ENCODE results near the gene FAM162B. TPM values are rescaled to one million over a fixed set of nuclear protein-coding genes. Genes with fewer than 3 reads are reported as not detected.
"Not testable (repeated sequence)": the region's sequence is repeated elsewhere in the genome, so short reads cannot be mapped to it uniquely, and the experiment has no call there.

The FAM162B gene
- total RNA-seq, 1 experiment from 2014 or later, result 2.1 TPM

DNA sequence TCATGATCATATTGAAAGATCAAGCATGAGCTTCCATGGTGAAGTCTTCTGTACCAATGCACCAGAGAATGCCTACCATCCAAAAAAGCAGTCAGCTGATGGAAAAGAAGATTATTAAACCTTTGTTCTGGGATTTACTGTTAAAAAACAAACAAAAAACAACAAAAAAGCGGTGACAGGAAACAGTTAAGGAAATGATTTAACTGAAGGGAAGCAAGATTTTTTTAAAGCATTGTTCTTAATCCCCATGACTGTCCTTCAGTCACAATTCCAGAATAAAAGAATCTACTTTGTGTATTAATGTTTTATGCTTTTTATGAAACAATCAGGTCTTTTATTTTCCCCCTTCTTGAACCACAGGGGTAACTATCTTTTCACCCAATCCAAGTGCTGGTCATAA, 23.9 kb downstream of the FAM162B start:
- H2AFZ ChIP-seq (ENCODE audit: low read length), result no peak overlapping the region
- no peak overlapping the region for H3K56ac ChIP-seq (ENCODE audit: insufficient read length, low read depth, low read length)
- no peak overlapping the region for H3K9ac ChIP-seq (ENCODE audit: extremely low read depth, insufficient read length, low read length)
- no peaks in the 10 kb centered on the region for H3K79me1 ChIP-seq (ENCODE audit: insufficient read depth, low read depth, low read length, poor library complexity, severe bottlenecking)
- H3T11ph ChIP-seq (ENCODE audit: low read length), result no peak overlapping the region
- no peak overlapping the region for H3K27ac ChIP-seq (ENCODE audit: insufficient read length, low read depth, low read length)
- no peak overlapping the region for H3K4ac ChIP-seq (ENCODE audit: low read depth, low read length)
- H3K18ac ChIP-seq (ENCODE audit: insufficient read length, low read depth, low read length), result no peak overlapping the region
- H2BK5ac ChIP-seq (ENCODE audit: insufficient read length, low read length), result no peak overlapping the region
- H2BK20ac ChIP-seq (ENCODE audit: low read depth, low read length, poor library complexity, severe bottlenecking), result no peak overlapping the region
- H3K27me3 ChIP-seq (ENCODE audit: insufficient read depth, low read length), result no peaks in the 10 kb centered on the region
- no CpG with 5 or more reads among the region's 1 CpG for WGBS (ENCODE audit: extremely low coverage, insufficient read length, low lambda C conversion rate)
- H3K23ac ChIP-seq (ENCODE audit: insufficient read length, low read depth, low read length), result no peak overlapping the region
- no peak overlapping the region for H2BK15ac ChIP-seq (ENCODE audit: low read depth, low read length)
- no peak overlapping the region for H4K8ac ChIP-seq (replicated peaks; ENCODE audit: insufficient read length, low read depth, low read length)
- no peak overlapping the region for H2BK12ac ChIP-seq (ENCODE audit: insufficient read length, low read depth, low read length)
- H4K20me1 ChIP-seq (ENCODE audit: control insufficient read depth, insufficient read depth, insufficient read length), result no peaks in the 10 kb centered on the region
- no peak overlapping the region for H2BK120ac ChIP-seq (ENCODE audit: low read depth, low read length, poor library complexity, severe bottlenecking)
- H3K4me2 ChIP-seq (ENCODE audit: insufficient read depth, insufficient read length, low read length), result no peak overlapping the region
- Mint-ChIP-seq H3K4me1 (peaks cover 0 to 5% of the 10 kb centered on the region in 2 experiments; a peak in 2 of 4 replicates), H3K36me3 (ENCODE audit: insufficient read depth in 1 of 3, low read depth in 3 of 3) (peaks cover 17 to 21% (median 17%) of the 10 kb centered on the region in 3 experiments; a peak in 6 of 7 replicates), H3K27me3 (ENCODE audit: low read depth) (peaks cover 4% of the 10 kb centered on the region; the same call in 1 of the 2 replicates), H3K27ac (no peak overlapping the region), H3K4me3 (no peak overlapping the region), H3K9me3 (peaks cover 17 to 21% of the 10 kb centered on the region in 2 experiments)
- no peak overlapping the region for H4K5ac ChIP-seq (ENCODE audit: insufficient read length, low read depth, low read length)
- no peak overlapping the region for H4K91ac ChIP-seq (ENCODE audit: insufficient read length, low read depth, low read length)
- H3K9me3 ChIP-seq (ENCODE audit: control insufficient read depth, low read depth, low read length), result no peaks in the 10 kb centered on the region
- H3K23me2 ChIP-seq (ENCODE audit: insufficient read length, low read depth, low read length, poor library complexity, severe bottlenecking), result no peaks in the 10 kb centered on the region
- no peak overlapping the region for H3K14ac ChIP-seq (ENCODE audit: insufficient read depth, low read length)
- H3K4me1 ChIP-seq (ENCODE audit: insufficient read depth, low read length), result no peaks in the 10 kb centered on the region
- DNase-seq, result no peak
- H2AK5ac ChIP-seq (ENCODE audit: insufficient read length, low read length), result no peak overlapping the region
- TF ChIP-seq CTCF (conservative IDR thresholded peaks at IDR 0.05), result no peak
- H3K79me2 ChIP-seq (ENCODE audit: insufficient read depth, low read length), result no peaks in the 10 kb centered on the region

- H3K36me3 Mint-ChIP-seq (ENCODE audit: insufficient read depth in 1 of 3, low read depth in 3 of 3), result peaks cover 21 to 31% (median 28%) of the 10 kb centered on the region in 3 experiments
These were observed 25.0 kb downstream of the FAM162B start for GRCh38 chr6:116740486-116740885.

More at GRCh38 chr6:116740486-116740885, 25.0 kb downstream of the FAM162B start:
- H3K79me1 ChIP-seq (ENCODE audit: insufficient read depth, low read depth, low read length, poor library complexity, severe bottlenecking); H3K79me2 ChIP-seq (ENCODE audit: insufficient read depth, low read length); H2BK5ac ChIP-seq (ENCODE audit: insufficient read length, low read length); H3T11ph ChIP-seq (ENCODE audit: low read length); H2AK5ac ChIP-seq (ENCODE audit: insufficient read length, low read length); H3K4me2 ChIP-seq (ENCODE audit: insufficient read depth, insufficient read length, low read length); H4K20me1 ChIP-seq (ENCODE audit: control insufficient read depth, insufficient read depth, insufficient read length); H3K4me1 ChIP-seq (ENCODE audit: insufficient read depth, low read length); H3K56ac ChIP-seq (ENCODE audit: insufficient read length, low read depth, low read length); H3K14ac ChIP-seq (ENCODE audit: insufficient read depth, low read length); H3K4ac ChIP-seq (ENCODE audit: low read depth, low read length); H4K5ac ChIP-seq (ENCODE audit: insufficient read length, low read depth, low read length); H3K18ac ChIP-seq (ENCODE audit: insufficient read length, low read depth, low read length); H4K91ac ChIP-seq (ENCODE audit: insufficient read length, low read depth, low read length); H3K4me3 Mint-ChIP-seq; DNase-seq; H3K23ac ChIP-seq (ENCODE audit: insufficient read length, low read depth, low read length); H3K4me1 Mint-ChIP-seq; H2AFZ ChIP-seq (ENCODE audit: low read length); H2BK20ac ChIP-seq (ENCODE audit: low read depth, low read length, poor library complexity, severe bottlenecking); H3K27me3 Mint-ChIP-seq (ENCODE audit: low read depth); H2BK15ac ChIP-seq (ENCODE audit: low read depth, low read length); H3K9ac ChIP-seq (ENCODE audit: extremely low read depth, insufficient read length, low read length); H2BK120ac ChIP-seq (ENCODE audit: low read depth, low read length, poor library complexity, severe bottlenecking); H4K8ac ChIP-seq (replicated peaks; ENCODE audit: insufficient read length, low read depth, low read length); H3K23me2 ChIP-seq (ENCODE audit: insufficient read length, low read depth, low read length, poor library complexity, severe bottlenecking); H3K27me3 ChIP-seq (ENCODE audit: insufficient read depth, low read length); H3K27ac ChIP-seq (ENCODE audit: insufficient read length, low read depth, low read length); H3K27ac Mint-ChIP-seq; H3K9me3 ChIP-seq (ENCODE audit: control insufficient read depth, low read depth, low read length); H2BK12ac ChIP-seq (ENCODE audit: insufficient read length, low read depth, low read length): not testable (repeated sequence)
- H3K9me3 Mint-ChIP-seq, result peaks cover 20 to 28% of the 10 kb centered on the region in 2 experiments
- no CpG with 5 or more reads among the region's 3 CpGs for WGBS (ENCODE audit: extremely low coverage, insufficient read length, low lambda C conversion rate)
